ENCODE data around the gene TNS1. TPM values are rescaled to one million over a fixed set of nuclear protein-coding genes. Genes with fewer than 3 reads are reported as not detected.

TNS1 gene
- total RNA-seq, 1 donor from 2014 or later: 54.5 TPM

GRCh38 chr2:217822296-217823252 is 180.2 kb downstream of the TNS1 start:
- no peak overlapping the region for H3K4me3 ChIP-seq (ENCODE audit: low read depth, low read length)
- TF ChIP-seq CTCF (IDR thresholded peaks at IDR 0.05; ENCODE audit: insufficient read depth, low read length, poor library complexity, severe bottlenecking): no peak
- peak; percentile 31 for DNase-seq (ENCODE audit: low read depth)
- H3K36me3 ChIP-seq (ENCODE audit: control insufficient read depth, insufficient read depth, low read length): peaks cover 4% of the 10 kb centered on the region
- no peaks in the 10 kb centered on the region for H3K27me3 ChIP-seq (ENCODE audit: control insufficient read depth, insufficient read depth, low read length)

GRCh38 chr2:217821536-217822147 is 181.2 kb downstream of the TNS1 start:
- Histone ChIP-seq H3K36me3 (ENCODE audit: control insufficient read depth, insufficient read depth, low read length) (peaks cover 3% of the 10 kb centered on the region), H3K27me3 (ENCODE audit: control insufficient read depth, insufficient read depth, low read length) (no peaks in the 10 kb centered on the region), H3K4me3 (ENCODE audit: low read depth, low read length) (no peak overlapping the region)
- no peak for DNase-seq (ENCODE audit: low read depth)
- TF ChIP-seq CTCF (IDR thresholded peaks at IDR 0.05; ENCODE audit: insufficient read depth, low read length, poor library complexity, severe bottlenecking): no peak

- no peak overlapping the region for H3K4me3 ChIP-seq (ENCODE audit: low read depth, low read length)
- TF ChIP-seq CTCF (IDR thresholded peaks at IDR 0.05; ENCODE audit: insufficient read depth, low read length, poor library complexity, severe bottlenecking): no peak
- no peak for DNase-seq (ENCODE audit: low read depth)
- H3K27me3 ChIP-seq (ENCODE audit: control insufficient read depth, insufficient read depth, low read length): no peaks in the 10 kb centered on the region
- H3K36me3 ChIP-seq (ENCODE audit: control insufficient read depth, insufficient read depth, low read length): peaks cover 3% of the 10 kb centered on the region
These were observed 181.9 kb downstream of the TNS1 start for GRCh38 chr2:217820904-217821303.

GRCh38 chr2:217820091-217820819 is 182.5 kb downstream of the TNS1 start:
- DNase-seq (ENCODE audit: low read depth): no peak
- H3K4me3 ChIP-seq (ENCODE audit: low read depth, low read length): no peak overlapping the region
- TF ChIP-seq CTCF (IDR thresholded peaks at IDR 0.05; ENCODE audit: insufficient read depth, low read length, poor library complexity, severe bottlenecking): no peak
- no peaks in the 10 kb centered on the region for H3K27me3 ChIP-seq (ENCODE audit: control insufficient read depth, insufficient read depth, low read length)
- H3K36me3 ChIP-seq (ENCODE audit: control insufficient read depth, insufficient read depth, low read length): peaks cover 3% of the 10 kb centered on the region

- Histone ChIP-seq H3K27me3 (ENCODE audit: control insufficient read depth, insufficient read depth, low read length) (no peaks in the 10 kb centered on the region), H3K36me3 (ENCODE audit: control insufficient read depth, insufficient read depth, low read length) (peaks cover 3% of the 10 kb centered on the region), H3K4me3 (ENCODE audit: low read depth, low read length) (no peak overlapping the region)
- no peak for TF ChIP-seq CTCF (IDR thresholded peaks at IDR 0.05; ENCODE audit: insufficient read depth, low read length, poor library complexity, severe bottlenecking)
- DNase-seq (ENCODE audit: low read depth): no peak
These were observed 184.4 kb downstream of the TNS1 start for GRCh38 chr2:217818293-217818850.

Data from kidney epithelial cell (primary cell).